Kidney (tissue), 14 donors: ENCODE data around the gene FLT1. TPM values are rescaled to one million over a fixed set of nuclear protein-coding genes. Genes with fewer than 3 reads are reported as not detected.

ENCODE experiments used
- DNase-seq, 5 donors: peaks; one replicate each; pipeline ENCODE4 v3.0.0-alpha.2; 2013 to 2020
- FAIRE-seq: peaks from 2 replicates; lab custom pipeline; 2012; peaks lifted over from hg19 to GRCh38; lab: Jason Lieb, UNC
- H3K27ac ChIP-seq, 2 donors: one replicate each; pipeline ENCODE4 v1.7.0; 2013; ENCODE audit warnings: low read depth in 2 of 2, low read length in 2 of 2, inconsistent platforms in 1 of 2
- H3K27me3 ChIP-seq: one replicate; pipeline ENCODE4 v1.7.1; 2013; ENCODE audit warnings: low read length, inconsistent platforms; ENCODE audit not compliant: control insufficient read depth, insufficient read depth
- H3K36me3 ChIP-seq, 3 donors: one replicate each; pipeline versions ENCODE4 v1.7.0 to v1.7.1; 2013; ENCODE audit warnings: low read length in 3 of 3, control low read depth in 1 of 3, inconsistent platforms in 1 of 3; ENCODE audit not compliant: insufficient read depth in 3 of 3, control insufficient read depth in 2 of 3
- H3K4me1 ChIP-seq, 3 donors: one replicate each; pipeline versions ENCODE4 v1.7.0 to v1.7.1; 2013; ENCODE audit warnings: low read length in 3 of 3, inconsistent platforms in 1 of 3, low read depth in 1 of 3; ENCODE audit not compliant: control insufficient read depth in 2 of 3, insufficient read depth in 2 of 3
- H3K4me3 ChIP-seq, 3 donors: one replicate each; pipeline versions ENCODE4 v1.7.0 to v1.8.1; 2013; ENCODE audit warnings: low read length in 3 of 3, control low read depth in 1 of 3, inconsistent platforms in 1 of 3
- H3K9ac ChIP-seq, 3 donors: one replicate each; pipeline versions ENCODE4 v1.7.0 to v1.7.1; 2013; ENCODE audit warnings: low read length in 3 of 3, control low read depth in 1 of 3, inconsistent platforms in 1 of 3
- H3K9me3 ChIP-seq, 3 donors: one replicate each; pipeline versions ENCODE4 v1.7.0 to v1.7.1; 2013; ENCODE audit warnings: low read length in 3 of 3, control low read depth in 1 of 3, inconsistent platforms in 1 of 3; ENCODE audit not compliant: control insufficient read depth in 2 of 3, insufficient read depth in 1 of 3
- intact Hi-C: fragments of 100-400 bp; cut with DNase I; formaldehyde crosslinking; loops from one replicate; pipeline ENCODE4 v1.11.1; 2022
- polyA plus RNA-seq: library from polyadenylated mRNA; stranded (reverse); fragments of 350-450 nt; fragmentation: Illumina TruSeq; extraction: RNeasy Lipid Tissue Mini Kit (QIAGEN cat#74804); gene quantifications from one replicate; pipeline ENCODE4 v1.2.3, GENCODE V29; 2014; ENCODE audit warnings: low read depth, low replicate concordance; ENCODE audit not compliant: insufficient read depth
- total RNA-seq: library from RNA; stranded (reverse); fragmentation: NEBNext Ultra II Directional; extraction: Animal tissue kit (Norgen Biotek cat#: 25700); gene quantifications from one replicate; pipeline ENCODE4 v1.2.1, GENCODE V29; 2021
- TF ChIP-seq, protein P1 (sequence below): IDR thresholded peaks from 3 replicates; pipeline ENCODE4 v1.5.1; 2012; ENCODE audit warnings: mild to moderate bottlenecking, moderate library complexity, borderline replicate concordance; ENCODE audit not compliant: insufficient read depth; ENCODE audit errors: extremely low read depth
- donor health status: control.
- donor health status: control.
- donor health status: control.
- donor health status: control.
- donor health status: control.
- donor health status: DM: yes; HTN: yes; CAD: no.
- donor health status: Normal renal cell carcinoma (clear cell type).

FLT1 gene
- total and polyA plus RNA-seq, 2 donors from 2014 or later: 17.2 to 45.7 TPM

- H3K4me3 ChIP-seq: no peak overlapping the region
- TF ChIP-seq, protein P1, sequence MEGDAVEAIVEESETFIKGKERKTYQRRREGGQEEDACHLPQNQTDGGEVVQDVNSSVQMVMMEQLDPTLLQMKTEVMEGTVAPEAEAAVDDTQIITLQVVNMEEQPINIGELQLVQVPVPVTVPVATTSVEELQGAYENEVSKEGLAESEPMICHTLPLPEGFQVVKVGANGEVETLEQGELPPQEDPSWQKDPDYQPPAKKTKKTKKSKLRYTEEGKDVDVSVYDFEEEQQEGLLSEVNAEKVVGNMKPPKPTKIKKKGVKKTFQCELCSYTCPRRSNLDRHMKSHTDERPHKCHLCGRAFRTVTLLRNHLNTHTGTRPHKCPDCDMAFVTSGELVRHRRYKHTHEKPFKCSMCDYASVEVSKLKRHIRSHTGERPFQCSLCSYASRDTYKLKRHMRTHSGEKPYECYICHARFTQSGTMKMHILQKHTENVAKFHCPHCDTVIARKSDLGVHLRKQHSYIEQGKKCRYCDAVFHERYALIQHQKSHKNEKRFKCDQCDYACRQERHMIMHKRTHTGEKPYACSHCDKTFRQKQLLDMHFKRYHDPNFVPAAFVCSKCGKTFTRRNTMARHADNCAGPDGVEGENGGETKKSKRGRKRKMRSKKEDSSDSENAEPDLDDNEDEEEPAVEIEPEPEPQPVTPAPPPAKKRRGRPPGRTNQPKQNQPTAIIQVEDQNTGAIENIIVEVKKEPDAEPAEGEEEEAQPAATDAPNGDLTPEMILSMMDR: no peak
- no peaks in the 10 kb centered on the region for H3K9me3 ChIP-seq
- no peak overlapping the region for H3K9ac ChIP-seq
- intact Hi-C loops: no loop called here
- no peak for DNase-seq
- H3K36me3 ChIP-seq: peaks cover 3 to 20% (median 7%) of the 10 kb centered on the region in 3 donors
- H3K27ac ChIP-seq: no peak overlapping the region
- no peak for FAIRE-seq
- H3K4me1 ChIP-seq: no peaks in the 10 kb centered on the region
- H3K27me3 ChIP-seq: no peaks in the 10 kb centered on the region
These were observed 221.0 kb downstream of the FLT1 start for GRCh38 chr13:28273919-28274318.

DNA sequence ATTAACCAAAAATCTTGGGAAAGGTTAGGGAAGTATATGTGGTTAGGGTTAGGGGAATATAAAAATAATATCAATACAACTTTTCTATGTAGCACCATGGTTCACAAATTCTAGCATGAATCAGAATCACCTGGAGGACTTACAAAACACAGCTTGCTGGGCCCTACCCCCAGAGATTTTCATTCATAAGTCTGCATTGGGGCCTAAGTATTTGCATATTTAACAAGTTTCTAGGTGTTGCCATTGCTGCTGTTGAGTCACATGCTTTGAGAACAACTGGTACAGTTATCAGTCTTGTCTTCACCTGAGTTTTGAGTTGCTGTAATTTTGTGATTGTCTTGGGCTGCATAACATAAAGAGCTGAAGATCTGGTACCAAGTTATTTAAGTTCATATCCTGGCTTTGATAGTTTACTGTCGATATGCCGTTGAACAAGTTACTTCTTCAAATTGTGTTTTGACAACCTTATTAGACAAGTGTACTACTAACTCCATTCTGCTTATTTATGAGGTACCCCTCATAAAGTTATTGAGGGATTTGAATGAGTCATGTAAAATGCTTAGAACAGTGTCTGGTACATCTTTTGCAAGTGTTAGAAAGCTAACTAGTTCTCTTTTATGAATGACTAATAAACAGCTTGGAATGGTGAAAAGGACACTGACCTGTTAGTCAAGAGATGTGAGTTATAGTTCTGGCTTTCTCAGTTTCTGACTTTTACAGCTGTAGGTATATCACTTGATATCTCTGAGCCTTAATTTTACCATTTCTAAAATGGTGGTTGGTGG lies 223.7 kb downstream of the FLT1 start:
- no peak for FAIRE-seq

GRCh38 chr13:28268800-28269223 lies 226.1 kb downstream of the FLT1 start:
- TF ChIP-seq, protein P1: no peak
- intact Hi-C loops: no loop called here
- Histone ChIP-seq H3K9ac (no peak overlapping the region), H3K4me1 (no peaks in the 10 kb centered on the region), H3K27ac (no peak overlapping the region), H3K9me3 (no peaks in the 10 kb centered on the region), H3K27me3 (no peaks in the 10 kb centered on the region), H3K36me3 (peaks cover 5 to 12% (median 6%) of the 10 kb centered on the region in 3 donors), H3K4me3 (no peak overlapping the region)
- DNase-seq (no peak), FAIRE-seq (no peak)

More for the DNA sequence above, 223.7 kb downstream of the FLT1 start:
- no peaks in the 10 kb centered on the region for H3K27me3 ChIP-seq
- TF ChIP-seq, protein P1: no peak
- H3K9me3 ChIP-seq: no peaks in the 10 kb centered on the region
- intact Hi-C loops: no loop called here
- peaks cover 7 to 17% (median 8%) of the 10 kb centered on the region in 3 donors for H3K36me3 ChIP-seq
- H3K4me1 ChIP-seq: no peaks in the 10 kb centered on the region
- H3K27ac ChIP-seq: no peak overlapping the region
- no peak for DNase-seq
- H3K9ac ChIP-seq: no peak overlapping the region
- no peak overlapping the region for H3K4me3 ChIP-seq
